IMR-90 (cell line): ENCODE results near the gene PREB. TPM values are rescaled to one million over a fixed set of nuclear protein-coding genes. Genes with fewer than 3 reads are reported as not detected.

Source experiments
- ATAC-seq: fragments of 200-7000 bp; cut with Tn5 transposase; 2 replicates; pipeline ENCODE4 v1.9.1; 2020; ENCODE audit warnings: low read depth, mild to moderate bottlenecking, moderate library complexity
- BruUV-seq: library from RNA; stranded (reverse); fragments of 400-500 nt; replicated peaks from 2 replicates; lab custom pipeline; 2021; lab: Mats Ljungman, UMichigan
- CTCF ChIA-PET: fragments of 300-600 bp; formaldehyde crosslinking; extraction: SDS; loops from one replicate; lab custom pipeline; 2021; ENCODE audit warnings: antibody characterized with exemption; lab: Yijun Ruan, JAX
- POLR2A ChIA-PET: fragments of 300-600 bp; sonication (Branson Sonifier 250); formaldehyde crosslinking; loops from one replicate; lab custom pipeline; 2022; ENCODE audit warnings: antibody characterized with exemption; ENCODE audit not compliant: unreplicated experiment; lab: Charles Lee
- DNase-seq: peaks from one replicate; pipeline ENCODE4 v3.0.0; 2013
- H2AFZ ChIP-seq: replicated peaks from 2 replicates; pipeline ENCODE3; 2013; ENCODE audit warnings: low read length, mild to moderate bottlenecking; ENCODE audit not compliant: poor library complexity
- H2AK5ac ChIP-seq: 2 replicates; pipeline ENCODE4 v1.6.1; 2013; ENCODE audit warnings: low read depth, low read length, inconsistent platforms
- H2AK9ac ChIP-seq: replicated peaks from 2 replicates; pipeline ENCODE3; 2013; ENCODE audit warnings: mild to moderate bottlenecking, low read depth, low read length, moderate library complexity; ENCODE audit not compliant: poor library complexity
- H2BK120ac ChIP-seq: 2 replicates; pipeline ENCODE4 v1.6.1; 2013; ENCODE audit warnings: low read depth, low read length, inconsistent platforms
- H2BK15ac ChIP-seq: 3 replicates; pipeline ENCODE4 v1.6.1; 2013; ENCODE audit warnings: low read depth, low read length, inconsistent platforms
- H2BK20ac ChIP-seq: 2 replicates; pipeline ENCODE4 v1.6.1; 2013; ENCODE audit warnings: low read depth, mild to moderate bottlenecking, inconsistent platforms, low read length, moderate library complexity
- H2BK5ac ChIP-seq: 2 replicates; pipeline ENCODE4 v1.6.1; 2013; ENCODE audit warnings: mild to moderate bottlenecking, low read depth, low read length, inconsistent platforms; ENCODE audit not compliant: poor library complexity, severe bottlenecking
- H3K14ac ChIP-seq: replicated peaks from 2 replicates; pipeline ENCODE4 v1.6.1; 2013; ENCODE audit warnings: low read depth, low read length, inconsistent platforms
- H3K18ac ChIP-seq: 2 replicates; pipeline ENCODE4 v1.6.1; 2013; ENCODE audit warnings: low read depth, low read length, control low read depth
- H3K23ac ChIP-seq: 2 replicates; pipeline ENCODE4 v1.6.1; 2013; ENCODE audit warnings: low read depth, low read length, inconsistent platforms
- H3K27ac ChIP-seq: 2 replicates; pipeline ENCODE4 v1.5.1; 2013; ENCODE audit warnings: mild to moderate bottlenecking, control low read depth, low read length; ENCODE audit not compliant: insufficient read depth
- H3K27me3 ChIP-seq: 2 replicates; pipeline ENCODE4 v1.6.1; 2013; ENCODE audit warnings: low read length; ENCODE audit not compliant: control insufficient read depth, insufficient read depth
- H3K36me3 ChIP-seq: 2 replicates; pipeline ENCODE4 v1.6.1; 2013; ENCODE audit warnings: low read length, mixed read lengths; ENCODE audit not compliant: control insufficient read depth, insufficient read depth
- H3K4ac ChIP-seq: 2 replicates; pipeline ENCODE4 v1.6.1; 2013; ENCODE audit warnings: low read depth, low read length, inconsistent platforms
- H3K4me1 ChIP-seq: 2 replicates; pipeline ENCODE4 v1.6.1; 2013; ENCODE audit warnings: low read length, mixed read lengths; ENCODE audit not compliant: control insufficient read depth, insufficient read depth
- H3K4me2 ChIP-seq: 2 replicates; pipeline ENCODE4 v1.6.1; 2013; ENCODE audit warnings: low read depth, mild to moderate bottlenecking, control low read depth, low read length, moderate library complexity
- H3K4me3 ChIP-seq: 2 replicates; pipeline ENCODE4 v1.5.1; 2013; ENCODE audit warnings: low read depth, mild to moderate bottlenecking, control low read depth, low read length, moderate library complexity; ENCODE audit not compliant: insufficient read depth
- H3K56ac ChIP-seq: 2 replicates; pipeline ENCODE4 v1.6.1; 2013; ENCODE audit warnings: low read length, inconsistent platforms; ENCODE audit not compliant: insufficient read depth; ENCODE audit errors: extremely low read depth
- H3K79me1 ChIP-seq, 2 experiments: 2 replicates each; pipeline ENCODE4 v1.6.1; 2013; ENCODE audit warnings: low read length in 2 of 2, inconsistent platforms in 1 of 2, low read depth in 1 of 2
- H3K9ac ChIP-seq: 2 replicates; pipeline ENCODE4 v1.6.1; 2013; ENCODE audit warnings: low read depth, low read length, control low read depth
- H3K9me1 ChIP-seq: 2 replicates; pipeline ENCODE4 v1.6.1; 2013; ENCODE audit warnings: low read length, inconsistent platforms; ENCODE audit not compliant: insufficient read depth
- H3K9me3 ChIP-seq: 2 replicates; pipeline ENCODE4 v1.6.1; 2013; ENCODE audit warnings: low read length; ENCODE audit not compliant: control insufficient read depth, insufficient read depth
- H4K20me1 ChIP-seq: 2 replicates; pipeline ENCODE4 v1.6.1; 2013; ENCODE audit warnings: low read length, inconsistent platforms; ENCODE audit not compliant: insufficient read depth
- H4K5ac ChIP-seq: 2 replicates; pipeline ENCODE4 v1.6.1; 2013; ENCODE audit warnings: mild to moderate bottlenecking, low read depth, low read length, control low read depth
- H4K8ac ChIP-seq, 2 experiments: 2 replicates each; pipeline ENCODE4 v1.6.1; 2013; ENCODE audit warnings: low read depth in 2 of 2, low read length in 2 of 2, control low read depth in 1 of 2, inconsistent platforms in 1 of 2
- H4K91ac ChIP-seq: 2 replicates; pipeline ENCODE4 v1.6.1; 2013; ENCODE audit warnings: low read depth, low read length, inconsistent platforms; ENCODE audit not compliant: insufficient read depth
- CEBPB ChIP-seq: IDR thresholded peaks from 2 replicates; pipeline ENCODE4 v1.6.1; 2012; ENCODE audit warnings: low read depth, low read length, improper control_type of control experiment
- CHD1 ChIP-seq: IDR thresholded peaks from 2 replicates; pipeline ENCODE4 v1.6.1; 2012; ENCODE audit warnings: low read depth, low read length, improper control_type of control experiment
- CTCF ChIP-seq: conservative IDR thresholded peaks from 2 replicates; pipeline ENCODE4 v1.5.1; 2012; ENCODE audit warnings: mild to moderate bottlenecking, low read depth, low read length, improper control_type of control experiment
- FOS ChIP-seq: fragments of 150-350 bp; IDR thresholded peaks from 2 replicates; pipeline ENCODE4 v1.6.1; 2016; ENCODE audit warnings: low read depth, low read length
- MAFK ChIP-seq: IDR thresholded peaks from 2 replicates; pipeline ENCODE4 v1.6.1; 2012; ENCODE audit warnings: low read depth, low read length, improper control_type of control experiment
- NFE2L2 ChIP-seq: fragments of 150-350 bp; IDR thresholded peaks from 2 replicates; pipeline ENCODE4 v1.6.1; 2016; ENCODE audit warnings: low read depth, mild to moderate bottlenecking, low read length
- RAD21 ChIP-seq: IDR thresholded peaks from 2 replicates; pipeline ENCODE4 v1.6.1; 2012; ENCODE audit warnings: low read length, improper control_type of control experiment
- RCOR1 ChIP-seq: IDR thresholded peaks from 2 replicates; pipeline ENCODE4 v1.6.1; 2012; ENCODE audit warnings: mild to moderate bottlenecking, low read length, improper control_type of control experiment; ENCODE audit not compliant: insufficient replicate concordance
- SMC3 ChIP-seq: fragments of 150-350 bp; IDR thresholded peaks from 2 replicates; pipeline ENCODE4 v1.6.1; 2016; ENCODE audit warnings: low read depth, mild to moderate bottlenecking, antibody characterized with exemption, low read length, moderate library complexity
- WGBS, 2 experiments: methylation state at CpG; one replicate each; pipeline versions ENCODE4 v1.1.5 to v1.1.7; 2013; ENCODE audit warnings: missing lambda C conversion rate in 2 of 2; ENCODE audit not compliant: insufficient read length in 1 of 2; ENCODE audit errors: extremely low coverage in 2 of 2; 5-methylcytosine and 5-hydroxymethylcytosine counted together
- dilution Hi-C: fragments of 300-500 bp; cut with HindIII; formaldehyde crosslinking; loops from one replicate; pipeline ENCODE4 v1.14.3; 2018; ENCODE audit warnings: low sequenced_read_pairs; ENCODE audit not compliant: unreplicated experiment
- in situ Hi-C: fragments of 300-500 bp; cut with MboI; formaldehyde crosslinking; loops from 3 replicates; pipeline ENCODE4 v1.14.3; 2019; ENCODE audit warnings: low sequenced_read_pairs, inconsistent platforms, mixed read lengths
- intact Hi-C: fragments of 100-400 bp; cut with micrococcal nuclease; formaldehyde crosslinking; loops from 2 replicates; pipeline ENCODE4 v1.10.0; 2022
- polyA plus RNA-seq, 3 experiments: library from polyadenylated mRNA; depleted of rRNA; stranded (reverse); fragments of >200 nt; gene quantifications; 2 replicates each; pipeline ENCODE4 v1.2.3, GENCODE V29; 2012; ENCODE audit warnings: low replicate concordance in 1 of 3
- total RNA-seq: library from RNA; depleted of rRNA; stranded (reverse); fragments of >200 nt; gene quantifications from 2 replicates; pipeline ENCODE4 v1.2.3, GENCODE V29; 2012
- TF ChIP-seq, protein P1 (sequence below): fragments of 150-350 bp; IDR thresholded peaks from 2 replicates; pipeline ENCODE4 v1.6.1; 2016; ENCODE audit warnings: low read depth, mild to moderate bottlenecking, low read length, moderate library complexity, borderline replicate concordance

Gene PREB
- total and polyA plus RNA-seq, 2 of the 4 experiments (the other 2 are of a cell fraction): 38.9 to 52.2 TPM

DNA sequence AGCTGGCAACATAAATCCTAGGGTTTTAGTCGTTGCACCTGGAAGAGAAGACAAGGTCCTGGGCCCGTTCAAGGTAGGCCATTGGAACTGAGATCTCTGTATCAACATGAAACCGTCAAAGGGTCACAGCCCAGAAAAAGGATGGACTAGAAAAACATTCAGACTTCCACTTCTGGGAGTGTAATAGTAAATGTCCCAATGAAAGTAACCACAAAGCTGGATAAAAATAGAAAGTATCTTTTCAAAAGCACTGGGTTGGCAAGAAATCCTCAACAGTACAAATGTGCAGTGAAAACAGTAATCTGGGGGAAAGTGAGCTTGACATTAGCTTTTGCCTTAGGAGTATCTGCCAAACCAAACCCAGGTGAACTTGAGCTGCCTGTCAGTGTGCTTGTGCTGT, 28.5 kb downstream of the PREB start:
- H4K91ac ChIP-seq: no peak overlapping the region
- no peaks in the 10 kb centered on the region for H3K9me1 ChIP-seq
- H3K4me3 ChIP-seq: no peak overlapping the region
- H3K4ac ChIP-seq: no peak overlapping the region
- no peak overlapping the region for H2AFZ ChIP-seq
- no peaks in the 10 kb centered on the region for H3K9me3 ChIP-seq
- no peak overlapping the region for H3K56ac ChIP-seq
- intact Hi-C loops (no loop called here), dilution Hi-C loops (no loop called here), in situ Hi-C loops (no loop called here)
- no peak overlapping the region for H3K9ac ChIP-seq
- no peaks in the 10 kb centered on the region for H3K79me1 ChIP-seq
- no peaks in the 10 kb centered on the region for H3K4me1 ChIP-seq
- no peaks in the 10 kb centered on the region for H3K36me3 ChIP-seq
- no peak overlapping the region for H2BK5ac ChIP-seq
- H2AK9ac ChIP-seq: no peak overlapping the region
- TF ChIP-seq RAD21 (no peak), RCOR1 (no peak), CTCF (no peak), FOS (no peak), MAFK (no peak), CHD1 (no peak), SMC3 (no peak), NFE2L2 (no peak), CEBPB (no peak)
- TF ChIP-seq, protein P1, sequence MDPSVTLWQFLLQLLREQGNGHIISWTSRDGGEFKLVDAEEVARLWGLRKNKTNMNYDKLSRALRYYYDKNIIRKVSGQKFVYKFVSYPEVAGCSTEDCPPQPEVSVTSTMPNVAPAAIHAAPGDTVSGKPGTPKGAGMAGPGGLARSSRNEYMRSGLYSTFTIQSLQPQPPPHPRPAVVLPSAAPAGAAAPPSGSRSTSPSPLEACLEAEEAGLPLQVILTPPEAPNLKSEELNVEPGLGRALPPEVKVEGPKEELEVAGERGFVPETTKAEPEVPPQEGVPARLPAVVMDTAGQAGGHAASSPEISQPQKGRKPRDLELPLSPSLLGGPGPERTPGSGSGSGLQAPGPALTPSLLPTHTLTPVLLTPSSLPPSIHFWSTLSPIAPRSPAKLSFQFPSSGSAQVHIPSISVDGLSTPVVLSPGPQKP: no peak
- H4K8ac ChIP-seq: no peak overlapping the region
- H2BK20ac ChIP-seq: no peak overlapping the region
- H3K4me2 ChIP-seq: no peak overlapping the region
- BruUV-seq: no TSS peak
- no peaks in the 10 kb centered on the region for H4K20me1 ChIP-seq
- H4K5ac ChIP-seq: no peak overlapping the region
- ChIA-PET CTCF (interaction anchor here (1.6 kb wide), 1 partner anchor 28 kb away, joined by 4 read pairs; no protein-coding TSS in a partner anchor), POLR2A (no interaction called here)
- H2AK5ac ChIP-seq: no peak overlapping the region
- DNase-seq (no peak), ATAC-seq (no peak)
- H3K14ac ChIP-seq: no peak overlapping the region
- no peak overlapping the region for H3K23ac ChIP-seq
- no peak overlapping the region for H3K27ac ChIP-seq
- H3K18ac ChIP-seq: no peak overlapping the region
- H2BK15ac ChIP-seq: no peak overlapping the region
- H3K27me3 ChIP-seq: peaks cover 46% of the 10 kb centered on the region
- H2BK120ac ChIP-seq: no peak overlapping the region
- WGBS, 2 experiments: no CpG with 5 or more reads among the region's 3 CpGs
